GM12878 (cell line): ENCODE measurements around the gene ACVR2A. TPM values are rescaled to one million over a fixed set of nuclear protein-coding genes. Genes with fewer than 3 reads are reported as not detected.

ENCODE experiments used
- ATAC-seq: fragments of 200-7000 bp; cut with Tn5 transposase; 3 replicates; pipeline ENCODE4 v1.9.1; 2020; ENCODE audit warnings: mild to moderate bottlenecking, moderate library complexity
- BruUV-seq: library from RNA; stranded (reverse); fragments of 400-500 nt; replicated peaks from 2 replicates; lab custom pipeline; 2021; lab: Mats Ljungman, UMichigan
- CTCF ChIA-PET: fragments of 300-600 bp; sonication (Branson Sonifier 250); formaldehyde crosslinking; extraction: SDS; loops from one replicate; lab custom pipeline; 2021; ENCODE audit warnings: inconsistent platforms; lab: Yijun Ruan, JAX
- POLR2A ChIA-PET: fragments of 350-600 bp; formaldehyde crosslinking; extraction: SDS; loops from one replicate; lab custom pipeline; 2021; ENCODE audit warnings: inconsistent platforms; lab: Charles Lee
- RAD21 ChIA-PET: fragments of 300-600 bp; sonication (Branson Sonifier 250); formaldehyde crosslinking; loops from one replicate; lab custom pipeline; 2023; ENCODE audit warnings: antibody characterized with exemption; ENCODE audit not compliant: unreplicated experiment; lab: Charles Lee
- SMC1A ChIA-PET: fragments of 300-600 bp; sonication (Branson Sonifier 250); formaldehyde crosslinking; loops from one replicate; lab custom pipeline; 2023; ENCODE audit not compliant: unreplicated experiment, uncharacterized antibody; lab: Charles Lee
- DNase-seq: peaks from one replicate; pipeline ENCODE4 v3.0.0-alpha.2; 2011; ENCODE audit warnings: low read depth, low spot score
- FAIRE-seq: peaks from 3 replicates; lab custom pipeline; 2011; peaks lifted over from hg19 to GRCh38; lab: Jason Lieb, UNC
- H2AFZ ChIP-seq: 2 replicates; pipeline ENCODE4 v1.6.0; 2011; ENCODE audit warnings: low read depth, low read length, control low read depth; ENCODE audit not compliant: control insufficient read depth
- H3K27ac ChIP-seq: 2 replicates; pipeline ENCODE4 v1.5.1; 2011; ENCODE audit warnings: control low read depth; ENCODE audit not compliant: control insufficient read depth, insufficient read depth
- H3K27me3 ChIP-seq, 2 experiments: replicated peaks in 1 of 2; 2 replicates each; pipeline versions ENCODE4 v1.6.0 to v1.6.1; 2011; ENCODE audit warnings: low read length in 1 of 2; ENCODE audit not compliant: control insufficient read depth in 2 of 2, insufficient read depth in 2 of 2
- H3K36me3 ChIP-seq, 2 experiments: 2 replicates each; pipeline ENCODE4 v1.5.1; 2011; ENCODE audit warnings: low read length in 1 of 2; ENCODE audit not compliant: control insufficient read depth in 2 of 2, insufficient read depth in 2 of 2
- H3K4me1 ChIP-seq: 2 replicates; pipeline ENCODE4 v1.6.1; 2011; ENCODE audit warnings: mild to moderate bottlenecking, low read length, moderate library complexity, mixed read lengths; ENCODE audit not compliant: control insufficient read depth, insufficient read depth
- H3K4me2 ChIP-seq: 2 replicates; pipeline ENCODE4 v1.6.0; 2011; ENCODE audit warnings: control low read depth; ENCODE audit not compliant: control insufficient read depth, insufficient read depth
- H3K4me3 ChIP-seq: fragments of 200-600 bp; sonication (generic); 2 replicates; pipeline ENCODE4 v1.5.1; 2016
- H3K79me2 ChIP-seq: 2 replicates; pipeline ENCODE4 v1.6.0; 2011; ENCODE audit warnings: low read length; ENCODE audit not compliant: control insufficient read depth, insufficient read depth
- H3K9ac ChIP-seq: 2 replicates; pipeline ENCODE4 v1.8.0; 2011; ENCODE audit warnings: low read length, control low read depth, mixed read lengths; ENCODE audit not compliant: control insufficient read depth, insufficient read depth
- H3K9me3 ChIP-seq: replicated peaks from 3 replicates; pipeline ENCODE4 v1.5.1; 2011; ENCODE audit warnings: mild to moderate bottlenecking, low read length; ENCODE audit not compliant: control insufficient read depth, insufficient read depth
- H4K20me1 ChIP-seq: 2 replicates; pipeline ENCODE4 v1.6.0; 2011; ENCODE audit not compliant: control insufficient read depth, insufficient read depth
- ATF7 ChIP-seq: fragments of 450-650 bp; IDR thresholded peaks from 2 replicates; pipeline ENCODE4 v1.6.1; 2016; ENCODE audit warnings: low read depth, mild to moderate bottlenecking
- BHLHE40 ChIP-seq, 2 experiments: fragments of 450-650 bp in 1 of 2; IDR thresholded peaks; 2 replicates each; pipeline ENCODE4 v1.6.1; 2011 to 2017; ENCODE audit warnings: low read depth in 2 of 2, borderline replicate concordance in 1 of 2, improper control_type of control experiment in 1 of 2, low read length in 1 of 2, mild to moderate bottlenecking in 1 of 2
- CBX5 ChIP-seq: sonication (generic); IDR thresholded peaks from 2 replicates; pipeline ENCODE4 v1.6.1; 2016; ENCODE audit warnings: low read depth, moderate library complexity, mild to moderate bottlenecking, inconsistent platforms
- CHD4 ChIP-seq: fragments of 200-600 bp; sonication (generic); IDR thresholded peaks from 2 replicates; pipeline ENCODE4 v1.6.1; 2016; ENCODE audit warnings: mild to moderate bottlenecking
- CTCF ChIP-seq, 3 experiments: IDR thresholded peaks in 2 of 3; conservative IDR thresholded peaks in 1 of 3; 2 replicates each; pipeline ENCODE4 v1.5.1; 2011; ENCODE audit warnings: low read depth in 3 of 3, low read length in 3 of 3, mild to moderate bottlenecking in 3 of 3, control low read depth in 2 of 3, moderate library complexity in 2 of 3, inconsistent platforms in 1 of 3, mixed read lengths in 1 of 3; ENCODE audit not compliant: control insufficient read depth in 2 of 3, insufficient read depth in 1 of 3; ENCODE audit errors: extremely low read depth in 1 of 3
- ESRRA ChIP-seq: IDR thresholded peaks from 2 replicates; pipeline ENCODE4 v1.6.1; 2012; ENCODE audit warnings: mild to moderate bottlenecking, low read length, improper control_type of control experiment
- HCFC1 ChIP-seq: fragments of 150-350 bp; IDR thresholded peaks from 2 replicates; pipeline ENCODE4 v1.6.1; 2014; ENCODE audit warnings: low read length
- IKZF1 ChIP-seq: fragments of 450-650 bp; conservative IDR thresholded peaks from 2 replicates; pipeline ENCODE4 v1.6.1; 2017; ENCODE audit warnings: antibody characterized with exemption, mild to moderate bottlenecking
- IRF5 ChIP-seq: fragments of 450-650 bp; IDR thresholded peaks from 2 replicates; pipeline ENCODE4 v1.6.1; 2017; ENCODE audit warnings: borderline replicate concordance
- NFXL1 ChIP-seq: fragments of 450-650 bp; IDR thresholded peaks from 2 replicates; pipeline ENCODE4 v1.6.1; 2017; ENCODE audit warnings: antibody characterized with exemption, mild to moderate bottlenecking, borderline replicate concordance
- PAX5 ChIP-seq: IDR thresholded peaks from 2 replicates; pipeline ENCODE4 v1.6.1; 2011; ENCODE audit warnings: low read depth, low read length, borderline replicate concordance
- PKNOX1 ChIP-seq: fragments of 450-650 bp; IDR thresholded peaks from 2 replicates; pipeline ENCODE4 v1.6.1; 2016; ENCODE audit warnings: mild to moderate bottlenecking
- POLR2AphosphoS5 ChIP-seq: IDR thresholded peaks from 2 replicates; pipeline ENCODE4 v1.6.1; 2011; ENCODE audit warnings: mild to moderate bottlenecking, low read length, inconsistent platforms
- SIN3A ChIP-seq: IDR thresholded peaks from 2 replicates; pipeline ENCODE4 v1.6.1; 2012; ENCODE audit warnings: low read depth, low read length, improper control_type of control experiment
- SREBF2 ChIP-seq: IDR thresholded peaks from 2 replicates; pipeline ENCODE4 v1.6.1; 2012; ENCODE audit warnings: mild to moderate bottlenecking, low read length
- ZBED1 ChIP-seq: IDR thresholded peaks from 2 replicates; pipeline ENCODE4 v1.6.1; 2016; ENCODE audit warnings: borderline replicate concordance
- ZNF217 ChIP-seq: fragments of 450-650 bp; IDR thresholded peaks from 2 replicates; pipeline ENCODE4 v1.6.1; 2017; ENCODE audit warnings: antibody characterized with exemption, mild to moderate bottlenecking
- ZZZ3 ChIP-seq: IDR thresholded peaks from 2 replicates; pipeline ENCODE4 v1.6.1; 2011; ENCODE audit warnings: low read depth; ENCODE audit not compliant: control insufficient read depth, insufficient read length
- WGBS: methylation state at CpG from one replicate; pipeline ENCODE4 v1.1.6; 2016; ENCODE audit warnings: low lambda C conversion rate; ENCODE audit not compliant: insufficient replicate concordance, insufficient coverage; ENCODE audit errors: missing lambda C conversion rate; 5-methylcytosine and 5-hydroxymethylcytosine counted together
- in situ Hi-C: fragments of 300-500 bp; cut with MboI; formaldehyde crosslinking; loops from 9 replicates; pipeline ENCODE4 v1.14.3; 2018; ENCODE audit warnings: mixed read lengths
- intact Hi-C: fragments of 100-400 bp; cut with micrococcal nuclease; formaldehyde crosslinking; loops from one replicate; pipeline ENCODE4 v1.14.2; 2022; ENCODE audit not compliant: unreplicated experiment
- polyA plus RNA-seq, 11 experiments: library from polyadenylated mRNA; depleted of rRNA in 4 of 11; unstranded in 6 of 11; stranded (reverse) in 5 of 11; fragments of >200 nt; fragmentation: Nextera tagmentation in 4 of 11; fragmentation: Illumina TruSeq in 1 of 11; extraction: Ambion mirVana in 4 of 11; extraction: Trizol in 1 of 11; gene quantifications; 1 replicate in 1 of 11; 2 replicates in 10 of 11; pipeline versions ENCODE4 v1.2.1 to v1.2.3, GENCODE V29; 2011 to 2016; ENCODE audit warnings: inconsistent platforms in 2 of 11, missing spikeins in 2 of 11, low read depth in 1 of 11
- total RNA-seq, 4 experiments: library from RNA; depleted of rRNA in 3 of 4; stranded (reverse); fragments of >200 nt in 3 of 4; fragmentation: Illumina TruSeq in 1 of 4; extraction: Trizol in 1 of 4; gene quantifications; 2 replicates each; pipeline versions ENCODE4 v1.2.1 to v1.2.3, GENCODE V29; 2013 to 2021

ACVR2A gene
- total and polyA plus RNA-seq, 10 of the 15 experiments (the other 5 are each of a cell fraction or from before 2014, with no cell fraction given), result 0.42 to 3.0 (median 1.7) TPM

GRCh38 chr2:147843864-147844696, 749 bp upstream of the ACVR2A start (continued):
- no peak for TF ChIP-seq CTCF (IDR thresholded peaks at IDR 0.05 in 2 of 3, conservative IDR thresholded peaks at IDR 0.05 in 1 of 3; ENCODE audit: control insufficient read depth in 2 of 3, extremely low read depth in 1 of 3, insufficient read depth in 1 of 3, low read depth in 3 of 3, low read length in 3 of 3)
- TF ChIP-seq ZNF217, result peak; percentile 55; the same call in 1 of the 2 replicates
- TF ChIP-seq CBX5, result no peak
- TF ChIP-seq IKZF1, result peak; percentile 88
- no peak for TF ChIP-seq ZBED1

- peaks cover 0 to 9% of the 10 kb centered on the region in 2 experiments; a peak in 1 of 4 replicates for H3K27me3 ChIP-seq
- peak overlapping the region; percentile 70 for H3K4me3 ChIP-seq
- ChIA-PET SMC1A (no interaction called here), RAD21 (interaction anchor here (0.6 to 1.7 kb wide), 3 partner anchors 20 to 65 kb away, joined by 3 to 4 read pairs (median 3); no protein-coding TSS in a partner anchor), POLR2A (interaction anchor here (0.6 kb wide), 1 partner anchor 816 kb away, joined by 4 read pairs; no protein-coding TSS in a partner anchor), CTCF (interaction anchor here (0.7 kb wide), 1 partner anchor 804 kb away, joined by 4 read pairs; no protein-coding TSS in a partner anchor)
- DNase-seq (peak; percentile 57), FAIRE-seq (peak; percentile 89), ATAC-seq (peak; percentile 81)
- no peaks in the 10 kb centered on the region for H3K36me3 ChIP-seq
- peak overlapping the region; percentile 49 for H3K4me2 ChIP-seq
- H4K20me1 ChIP-seq, result no peaks in the 10 kb centered on the region
- in situ Hi-C loops, result no loop called here
- no peak overlapping the region for H2AFZ ChIP-seq
- intact Hi-C loops, result no loop called here
- no peaks in the 10 kb centered on the region; the same call in 1 of the 2 replicates for H3K4me1 ChIP-seq
- 8% methylated on average over 14 of the region's 14 CpGs for WGBS
- H3K9me3 ChIP-seq, result no peaks in the 10 kb centered on the region; the same call in 2 of the 3 replicates
- H3K27ac ChIP-seq, result no peak overlapping the region
- TSS peak; percentile 67 for BruUV-seq
- no peaks in the 10 kb centered on the region for H3K79me2 ChIP-seq
- H3K9ac ChIP-seq, result no peak overlapping the region
- peak; percentile 48 to 70; a peak in 3 of 4 replicates for TF ChIP-seq BHLHE40 (IDR thresholded peaks at IDR 0.05; ENCODE audit: borderline replicate concordance in 1 of 2, low read depth in 2 of 2, low read length in 1 of 2)
- TF ChIP-seq NFXL1, result no peak
- TF ChIP-seq PKNOX1, result no peak
- no peak for TF ChIP-seq ATF7
- TF ChIP-seq CHD4, result no peak
- no peak for TF ChIP-seq HCFC1
- TF ChIP-seq IRF5, result no peak; the same call in 1 of the 2 replicates
- TF ChIP-seq PAX5, result 0 out of 2 replicates have a peak, but pooled peaks have one; percentile 13
- TF ChIP-seq ESRRA, result no peak
- TF ChIP-seq ZZZ3, result no peak
- no peak for TF ChIP-seq POLR2AphosphoS5
- TF ChIP-seq SREBF2, result no peak
- TF ChIP-seq SIN3A, result no peak
These were observed 662 bp downstream of the ACVR2A start for GRCh38 chr2:147845411-147845971.
